Ishikawa (cell line): ENCODE results near the gene C2CD3.

Experiments used
- CEBPB ChIP-seq: IDR thresholded peaks from 2 replicates; pipeline ENCODE4 v1.6.1; 2012
- CREB1 ChIP-seq: IDR thresholded peaks from 2 replicates; pipeline ENCODE4 v1.6.1; 2012; ENCODE audit warnings: low read depth
- EGR1 ChIP-seq: IDR thresholded peaks from 2 replicates; pipeline ENCODE4 v1.6.1; 2012
- EP300 ChIP-seq: IDR thresholded peaks from 2 replicates; pipeline ENCODE4 v1.6.1; 2012; ENCODE audit warnings: borderline replicate concordance
- FOXM1 ChIP-seq: IDR thresholded peaks from 2 replicates; pipeline ENCODE4 v1.6.1; 2012; ENCODE audit warnings: low read depth, borderline replicate concordance
- MAX ChIP-seq: IDR thresholded peaks from 2 replicates; pipeline ENCODE4 v1.6.1; 2012
- NFIC ChIP-seq: IDR thresholded peaks from 2 replicates; pipeline ENCODE4 v1.6.1; 2012
- RAD21 ChIP-seq: IDR thresholded peaks from 2 replicates; pipeline ENCODE4 v1.6.1; 2012; ENCODE audit warnings: low read depth
- TAF1 ChIP-seq: IDR thresholded peaks from 2 replicates; pipeline ENCODE4 v1.6.1; 2012; ENCODE audit warnings: low read depth, mild to moderate bottlenecking
- TCF12 ChIP-seq: IDR thresholded peaks from 2 replicates; pipeline ENCODE4 v1.6.1; 2012; ENCODE audit warnings: low read depth
- TEAD4 ChIP-seq: IDR thresholded peaks from 2 replicates; pipeline ENCODE4 v1.6.1; 2012
- USF1 ChIP-seq: IDR thresholded peaks from 2 replicates; pipeline ENCODE4 v1.6.1; 2012
- YY1 ChIP-seq: IDR thresholded peaks from 2 replicates; pipeline ENCODE4 v1.6.1; 2012; ENCODE audit warnings: low read depth
- ZBTB7A ChIP-seq: IDR thresholded peaks from 2 replicates; pipeline ENCODE4 v1.6.1; 2012; ENCODE audit warnings: low read depth
- TF ChIP-seq, protein P1 (sequence below): IDR thresholded peaks from 2 replicates; pipeline ENCODE4 v1.6.1; 2012; ENCODE audit warnings: low read depth, mild to moderate bottlenecking

Gene C2CD3

GRCh38 chr11:74141908-74142307, 28.9 kb downstream of the C2CD3 start:
- TF ChIP-seq ZBTB7A (no peak), TAF1 (no peak), EP300 (no peak), TCF12 (no peak), FOXM1 (no peak), MAX (no peak), EGR1 (no peak), NFIC (no peak), RAD21 (no peak), CREB1 (no peak), TEAD4 (no peak)
- TF ChIP-seq, protein P1, sequence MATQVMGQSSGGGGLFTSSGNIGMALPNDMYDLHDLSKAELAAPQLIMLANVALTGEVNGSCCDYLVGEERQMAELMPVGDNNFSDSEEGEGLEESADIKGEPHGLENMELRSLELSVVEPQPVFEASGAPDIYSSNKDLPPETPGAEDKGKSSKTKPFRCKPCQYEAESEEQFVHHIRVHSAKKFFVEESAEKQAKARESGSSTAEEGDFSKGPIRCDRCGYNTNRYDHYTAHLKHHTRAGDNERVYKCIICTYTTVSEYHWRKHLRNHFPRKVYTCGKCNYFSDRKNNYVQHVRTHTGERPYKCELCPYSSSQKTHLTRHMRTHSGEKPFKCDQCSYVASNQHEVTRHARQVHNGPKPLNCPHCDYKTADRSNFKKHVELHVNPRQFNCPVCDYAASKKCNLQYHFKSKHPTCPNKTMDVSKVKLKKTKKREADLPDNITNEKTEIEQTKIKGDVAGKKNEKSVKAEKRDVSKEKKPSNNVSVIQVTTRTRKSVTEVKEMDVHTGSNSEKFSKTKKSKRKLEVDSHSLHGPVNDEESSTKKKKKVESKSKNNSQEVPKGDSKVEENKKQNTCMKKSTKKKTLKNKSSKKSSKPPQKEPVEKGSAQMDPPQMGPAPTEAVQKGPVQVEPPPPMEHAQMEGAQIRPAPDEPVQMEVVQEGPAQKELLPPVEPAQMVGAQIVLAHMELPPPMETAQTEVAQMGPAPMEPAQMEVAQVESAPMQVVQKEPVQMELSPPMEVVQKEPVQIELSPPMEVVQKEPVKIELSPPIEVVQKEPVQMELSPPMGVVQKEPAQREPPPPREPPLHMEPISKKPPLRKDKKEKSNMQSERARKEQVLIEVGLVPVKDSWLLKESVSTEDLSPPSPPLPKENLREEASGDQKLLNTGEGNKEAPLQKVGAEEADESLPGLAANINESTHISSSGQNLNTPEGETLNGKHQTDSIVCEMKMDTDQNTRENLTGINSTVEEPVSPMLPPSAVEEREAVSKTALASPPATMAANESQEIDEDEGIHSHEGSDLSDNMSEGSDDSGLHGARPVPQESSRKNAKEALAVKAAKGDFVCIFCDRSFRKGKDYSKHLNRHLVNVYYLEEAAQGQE, result no peak

GRCh38 chr11:74141241-74141695, 29.5 kb downstream of the C2CD3 start:
- TF ChIP-seq NFIC (0 out of 2 replicates have a peak, but pooled peaks have one; percentile 18), EGR1 (no peak)

DNA sequence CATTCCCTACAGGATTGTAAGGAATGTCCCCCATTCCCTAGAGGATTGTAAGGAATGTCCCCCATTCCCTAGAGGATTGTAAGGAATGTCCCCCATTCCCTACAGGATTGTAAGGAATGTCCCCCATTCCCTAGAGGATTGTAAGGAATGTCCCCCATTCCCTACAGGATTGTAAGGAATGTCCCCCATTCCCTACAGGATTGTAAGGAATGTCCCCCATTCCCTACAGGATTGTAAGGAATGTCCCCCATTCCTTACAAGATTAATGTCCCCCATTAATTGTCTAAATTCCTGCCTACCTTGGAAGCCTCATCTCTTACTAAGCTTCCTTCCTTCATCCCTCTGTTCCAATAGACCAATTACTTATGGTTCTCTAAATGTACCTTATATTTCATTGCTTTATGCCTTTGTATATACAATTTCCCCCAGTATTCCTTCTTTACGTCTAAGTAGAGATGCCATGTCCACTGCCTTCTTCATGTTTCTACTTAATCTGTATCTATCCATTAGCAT, 30.8 kb downstream of the C2CD3 start:
- 0 out of 2 replicates have a peak, but pooled peaks have one; percentile 23 for TF ChIP-seq TEAD4

DNA sequence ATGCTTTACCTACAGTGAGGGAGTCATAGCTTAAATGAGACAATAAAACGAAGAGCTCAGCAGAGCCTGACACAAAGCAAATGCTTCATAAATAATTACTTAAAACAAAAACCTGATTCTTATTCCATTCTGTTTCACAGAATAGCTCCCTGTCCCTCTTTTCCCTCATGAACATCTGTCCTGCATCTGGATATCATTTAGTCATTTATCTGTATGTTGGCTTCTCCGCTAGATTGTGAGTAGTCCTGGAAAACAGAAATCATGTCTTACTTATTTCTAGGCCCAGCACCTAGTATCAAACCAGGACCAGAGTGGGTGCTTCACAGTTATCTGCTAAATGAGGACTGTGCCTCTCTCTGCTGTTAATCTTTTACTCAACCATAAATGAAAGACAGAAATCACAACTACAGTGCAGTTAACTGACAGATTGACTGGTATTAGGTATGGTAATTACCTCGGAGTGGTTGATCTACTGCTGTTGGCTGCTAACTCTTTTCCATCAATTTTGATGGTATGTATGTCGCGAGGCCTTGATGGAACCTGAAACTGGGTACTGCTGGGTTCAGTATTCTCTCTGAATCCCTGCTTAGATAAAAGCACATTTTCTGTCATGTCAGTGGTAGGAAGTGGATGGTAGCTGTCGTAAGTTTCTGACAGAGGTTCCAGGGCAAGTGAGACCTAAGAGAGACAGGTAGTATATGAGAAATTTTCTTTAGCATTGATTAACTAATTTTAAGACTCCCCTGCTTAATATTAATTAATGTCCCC, 31.5 kb downstream of the C2CD3 start:
- TF ChIP-seq ZBTB7A, result no peak
- no peak for TF ChIP-seq TEAD4
- TF ChIP-seq TAF1, result no peak
- no peak for TF ChIP-seq EP300
- TF ChIP-seq NFIC, result no peak
- no peak for TF ChIP-seq EGR1
- TF ChIP-seq CEBPB, result no peak

- TF ChIP-seq FOXM1, result no peak; the same call in 1 of the 2 replicates
- TF ChIP-seq EP300, result peak; percentile 66; the same call in 1 of the 2 replicates
- peak; percentile 94 for TF ChIP-seq TEAD4
- no peak for TF ChIP-seq USF1
- TF ChIP-seq TCF12, result peak; percentile 49; the same call in 1 of the 2 replicates
- peak; percentile 90 for TF ChIP-seq NFIC
These were observed 32.2 kb downstream of the C2CD3 start for GRCh38 chr11:74138572-74138971.

GRCh38 chr11:74138021-74138420, 32.8 kb downstream of the C2CD3 start:
- no peak for TF ChIP-seq TEAD4

GRCh38 chr11:74135127-74135840, 35.5 kb downstream of the C2CD3 start:
- TF ChIP-seq, protein P1, result no peak
- no peak for TF ChIP-seq EGR1
- TF ChIP-seq FOXM1, result no peak
- TF ChIP-seq ZBTB7A, result no peak
- no peak for TF ChIP-seq RAD21
- TF ChIP-seq YY1, result no peak
- no peak for TF ChIP-seq CEBPB
- TF ChIP-seq TCF12, result no peak
- no peak for TF ChIP-seq USF1
- TF ChIP-seq MAX, result no peak
- no peak for TF ChIP-seq TEAD4
- no peak for TF ChIP-seq EP300
- no peak for TF ChIP-seq NFIC
- TF ChIP-seq TAF1, result no peak
- no peak for TF ChIP-seq CREB1
